Chondrocyte (in vitro differentiated cells): ENCODE data around the gene MEF2D. TPM values are rescaled to one million over a fixed set of nuclear protein-coding genes. Genes with fewer than 3 reads are reported as not detected.

Experiments used
- DNase-seq: peaks from one replicate; pipeline ENCODE4 v3.0.0; 2021; ENCODE audit warnings: mixed read lengths, low spot score
- H3K27ac Mint-ChIP-seq: one replicate; pipeline ENCODE4 v1.8.0; 2021; ENCODE audit warnings: mild to moderate bottlenecking, moderate library complexity, mixed read lengths; ENCODE audit not compliant: unreplicated experiment
- H3K27me3 Mint-ChIP-seq: 2 replicates; pipeline ENCODE4 v1.8.0; 2021; ENCODE audit warnings: low read depth, mixed read lengths
- H3K36me3 Mint-ChIP-seq: 2 replicates; pipeline ENCODE4 v1.8.0; 2021; ENCODE audit warnings: low read depth, mixed read lengths
- H3K4me1 Mint-ChIP-seq: 2 replicates; pipeline ENCODE4 v1.8.0; 2021; ENCODE audit warnings: low read depth, mild to moderate bottlenecking, mixed read lengths
- H3K4me3 Mint-ChIP-seq: one replicate; pipeline ENCODE4 v1.8.0; 2021; ENCODE audit warnings: mild to moderate bottlenecking, moderate library complexity, mixed read lengths; ENCODE audit not compliant: unreplicated experiment
- H3K9me3 Mint-ChIP-seq: 2 replicates; pipeline ENCODE4 v1.8.0; 2021; ENCODE audit warnings: low read depth, mixed read lengths
- total RNA-seq: library from RNA; stranded (reverse); gene quantifications from 3 replicates; pipeline ENCODE4 v1.2.1, GENCODE V29; 2021
- TF ChIP-seq, protein P1 (sequence below): fragments of 200-600 bp; sonication (generic); IDR thresholded peaks from 2 replicates; pipeline ENCODE4 v1.5.0; 2021; ENCODE audit warnings: antibody characterized with exemption, mild to moderate bottlenecking, moderate library complexity

Gene MEF2D
- total RNA-seq, 1 donor from 2014 or later, result 62.0 TPM

DNA sequence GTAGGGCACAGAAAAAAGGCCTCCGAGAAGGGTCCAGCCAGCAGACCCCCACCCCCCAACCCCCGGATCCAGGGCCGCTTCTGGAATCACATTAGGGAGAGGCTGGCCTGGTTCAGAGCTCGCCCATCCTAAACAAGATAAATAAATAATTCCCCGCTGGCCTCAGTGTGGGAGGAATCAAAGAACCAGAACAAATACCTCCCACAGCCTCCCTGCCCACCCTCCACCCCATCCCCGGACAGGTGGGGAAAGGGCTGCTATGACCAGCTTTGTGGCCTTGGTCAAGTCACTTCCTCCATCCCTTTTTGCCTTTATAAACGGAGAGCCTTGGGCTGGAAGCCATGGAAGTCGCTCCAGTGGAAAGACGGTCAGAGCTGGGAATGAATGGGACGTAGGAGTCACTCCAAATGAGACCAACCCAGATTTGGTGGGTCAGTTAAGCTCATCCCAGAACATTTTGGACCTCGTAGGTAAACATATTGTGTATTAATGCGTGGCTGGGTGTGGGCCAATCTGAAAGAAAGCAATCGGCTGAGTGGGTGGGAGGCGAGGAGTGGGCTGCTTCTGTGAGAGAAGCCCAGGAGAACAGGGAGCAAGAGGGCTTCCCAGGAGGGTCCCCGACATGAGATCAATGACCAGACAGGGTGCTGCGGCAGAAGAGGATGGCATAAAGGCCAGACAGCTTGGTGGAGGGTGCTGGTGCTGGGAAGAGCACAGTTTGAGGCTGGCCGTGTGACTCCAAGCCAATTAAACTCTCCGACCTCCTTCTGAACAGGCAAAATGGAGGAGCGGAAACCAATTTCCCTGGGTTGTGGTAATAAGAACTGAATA, 63.3 kb downstream of the MEF2D start:
- H3K4me1 Mint-ChIP-seq, result peaks cover 12% of the 10 kb centered on the region
- H3K9me3 Mint-ChIP-seq, result no peaks in the 10 kb centered on the region
- TF ChIP-seq, protein P1, sequence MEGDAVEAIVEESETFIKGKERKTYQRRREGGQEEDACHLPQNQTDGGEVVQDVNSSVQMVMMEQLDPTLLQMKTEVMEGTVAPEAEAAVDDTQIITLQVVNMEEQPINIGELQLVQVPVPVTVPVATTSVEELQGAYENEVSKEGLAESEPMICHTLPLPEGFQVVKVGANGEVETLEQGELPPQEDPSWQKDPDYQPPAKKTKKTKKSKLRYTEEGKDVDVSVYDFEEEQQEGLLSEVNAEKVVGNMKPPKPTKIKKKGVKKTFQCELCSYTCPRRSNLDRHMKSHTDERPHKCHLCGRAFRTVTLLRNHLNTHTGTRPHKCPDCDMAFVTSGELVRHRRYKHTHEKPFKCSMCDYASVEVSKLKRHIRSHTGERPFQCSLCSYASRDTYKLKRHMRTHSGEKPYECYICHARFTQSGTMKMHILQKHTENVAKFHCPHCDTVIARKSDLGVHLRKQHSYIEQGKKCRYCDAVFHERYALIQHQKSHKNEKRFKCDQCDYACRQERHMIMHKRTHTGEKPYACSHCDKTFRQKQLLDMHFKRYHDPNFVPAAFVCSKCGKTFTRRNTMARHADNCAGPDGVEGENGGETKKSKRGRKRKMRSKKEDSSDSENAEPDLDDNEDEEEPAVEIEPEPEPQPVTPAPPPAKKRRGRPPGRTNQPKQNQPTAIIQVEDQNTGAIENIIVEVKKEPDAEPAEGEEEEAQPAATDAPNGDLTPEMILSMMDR, result no peak
- no peak for DNase-seq
- H3K27ac Mint-ChIP-seq, result no peak overlapping the region
- H3K27me3 Mint-ChIP-seq, result peaks cover 92% of the 10 kb centered on the region
- no peak overlapping the region for H3K4me3 Mint-ChIP-seq
- H3K36me3 Mint-ChIP-seq, result peaks cover 4% of the 10 kb centered on the region

DNA sequence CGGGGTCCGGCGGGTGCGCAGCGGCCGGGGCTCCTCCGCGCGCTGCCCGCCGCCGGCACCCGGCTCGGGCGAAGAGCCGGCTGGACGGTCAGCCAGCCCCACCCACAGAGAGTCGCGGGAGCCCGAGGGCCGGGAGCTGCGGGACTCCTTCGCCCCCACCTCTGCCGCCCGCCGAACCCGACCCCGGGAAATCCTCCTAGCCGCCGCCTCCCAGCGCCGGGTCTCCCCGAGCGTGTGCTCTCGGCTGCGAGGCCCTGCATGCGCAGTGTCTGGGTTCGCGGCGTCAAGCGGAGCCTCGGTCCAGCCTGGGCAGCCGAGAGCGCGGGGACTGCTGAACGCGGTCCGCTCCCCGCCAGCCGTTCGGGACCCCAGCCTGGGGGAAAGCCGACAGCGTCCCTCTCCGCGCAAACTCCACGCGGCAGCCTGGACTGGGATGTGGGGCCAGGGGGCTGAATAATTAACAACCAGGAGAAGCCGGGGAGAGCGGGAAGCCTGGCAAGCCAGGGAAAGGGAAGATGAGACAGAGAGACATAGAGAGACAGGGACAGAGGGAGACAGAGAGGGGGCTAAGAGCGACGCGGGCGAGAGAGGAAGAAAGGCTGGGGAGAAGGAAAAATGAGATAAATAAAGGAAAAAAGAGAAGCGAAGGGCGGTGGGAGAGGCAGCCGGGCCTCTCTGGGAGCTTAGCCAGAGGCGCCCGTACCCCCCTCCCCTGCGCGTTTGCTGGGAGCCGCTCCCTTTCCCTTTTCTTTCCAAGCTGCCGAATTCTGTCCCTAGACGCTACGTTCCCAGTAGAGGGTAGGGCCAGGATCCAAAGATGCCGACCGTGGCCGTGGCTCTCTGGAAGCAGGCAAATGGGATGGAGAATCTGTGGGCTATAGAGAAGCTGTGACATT, 64.2 kb downstream of the MEF2D start:
- Mint-ChIP-seq H3K27ac (no peak overlapping the region), H3K9me3 (no peaks in the 10 kb centered on the region), H3K36me3 (peaks cover 4% of the 10 kb centered on the region), H3K27me3 (peaks cover 91% of the 10 kb centered on the region), H3K4me3 (peak overlapping the region; percentile 20), H3K4me1 (peaks cover 12% of the 10 kb centered on the region)
- TF ChIP-seq, protein P1, result no peak
- no peak for DNase-seq

DNA sequence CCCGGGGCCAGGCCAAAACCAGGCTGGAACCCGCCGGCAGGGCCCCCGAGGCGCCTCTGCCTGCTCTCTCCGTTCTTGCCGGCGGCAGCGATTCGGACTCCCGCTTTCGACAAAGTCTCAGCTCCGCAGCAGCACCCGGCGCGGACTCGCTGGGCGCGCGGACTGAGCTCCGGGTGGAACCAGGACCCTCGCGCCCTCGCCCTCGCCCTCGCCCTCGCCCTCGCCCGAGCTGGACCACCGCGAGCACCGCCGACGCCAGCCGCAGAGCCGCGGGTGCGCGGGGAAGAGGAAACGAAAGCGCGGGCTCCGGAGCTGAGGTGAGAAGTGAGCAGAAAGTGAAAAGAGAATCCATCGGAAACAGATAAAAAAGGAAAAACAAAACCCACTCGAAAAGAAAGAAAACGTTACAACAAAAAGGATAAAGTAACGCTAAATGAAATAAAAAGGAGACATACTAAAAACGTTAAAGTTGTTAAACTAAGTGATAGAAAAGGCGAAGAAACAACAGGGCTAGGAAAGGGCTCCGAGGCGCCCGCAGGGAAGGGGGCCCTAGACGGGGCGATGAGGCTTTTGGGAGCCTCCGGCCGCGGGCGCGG, 64.9 kb downstream of the MEF2D start:
- H3K4me1 Mint-ChIP-seq, result peaks cover 12% of the 10 kb centered on the region
- peaks cover 86% of the 10 kb centered on the region for H3K27me3 Mint-ChIP-seq
- no peaks in the 10 kb centered on the region for H3K9me3 Mint-ChIP-seq
- DNase-seq, result no peak
- peak overlapping the region; percentile 69 for H3K4me3 Mint-ChIP-seq
- peaks cover 4% of the 10 kb centered on the region for H3K36me3 Mint-ChIP-seq
- TF ChIP-seq, protein P1, result no peak
- H3K27ac Mint-ChIP-seq, result no peak overlapping the region

DNA sequence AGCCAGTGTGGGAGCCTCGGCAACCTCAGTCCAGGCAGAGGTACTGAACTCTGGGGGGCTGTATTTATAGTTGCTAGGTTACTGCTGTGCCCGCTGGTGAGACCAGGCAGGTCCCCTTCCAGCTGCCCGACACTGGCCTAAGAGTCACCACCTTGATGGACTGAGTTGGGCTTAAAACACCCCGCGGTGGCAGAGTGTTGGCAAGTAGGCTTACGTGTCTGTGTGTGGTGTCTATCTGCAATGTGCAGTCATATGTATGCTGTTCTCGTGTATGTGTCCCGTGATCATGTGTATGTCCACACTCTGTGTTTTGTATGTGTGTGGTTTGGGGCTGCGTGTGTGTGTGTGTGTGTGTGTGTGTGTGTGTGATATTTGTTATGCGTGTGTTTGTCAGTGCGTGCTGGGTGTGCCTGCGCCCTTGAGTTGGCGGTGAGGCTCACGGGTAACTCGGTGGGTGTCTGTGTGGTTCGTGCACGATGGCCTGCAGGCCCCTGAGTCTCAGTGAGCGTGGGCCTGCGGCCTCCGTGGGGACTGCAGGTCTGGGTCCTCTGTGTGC, 65.5 kb downstream of the MEF2D start:
- TF ChIP-seq, protein P1, result no peak
- Mint-ChIP-seq H3K27ac (no peak overlapping the region), H3K36me3 (peaks cover 4% of the 10 kb centered on the region), H3K9me3 (no peaks in the 10 kb centered on the region), H3K4me3 (peak overlapping the region; percentile 41), H3K4me1 (peaks cover 12% of the 10 kb centered on the region), H3K27me3 (peaks cover 86% of the 10 kb centered on the region)
- DNase-seq, result no peak

DNA sequence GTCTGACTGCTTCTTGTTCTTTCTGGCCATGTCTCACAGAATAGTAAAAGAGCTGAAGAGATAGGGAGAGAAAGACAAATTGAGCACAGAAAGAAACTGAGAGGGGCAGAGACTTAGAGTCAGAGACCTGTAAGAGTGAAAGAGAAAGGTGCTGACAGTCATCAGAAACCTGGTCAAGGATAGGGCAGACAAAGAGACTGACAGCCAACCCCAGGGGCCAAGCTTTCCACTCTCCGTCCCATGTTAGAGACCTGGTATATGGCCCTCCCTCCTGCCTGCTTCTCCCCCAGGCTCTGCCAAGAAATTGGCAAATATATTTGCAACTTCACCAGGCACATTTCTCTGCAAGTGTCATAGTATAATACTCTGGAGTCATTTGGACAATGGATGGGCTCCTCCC, 67.0 kb downstream of the MEF2D start:
- TF ChIP-seq, protein P1, result no peak
- Mint-ChIP-seq H3K4me1 (peaks cover 12% of the 10 kb centered on the region), H3K4me3 (no peak overlapping the region), H3K9me3 (no peaks in the 10 kb centered on the region), H3K27ac (no peak overlapping the region), H3K36me3 (peaks cover 4% of the 10 kb centered on the region), H3K27me3 (peaks cover 85% of the 10 kb centered on the region)
- no peak for DNase-seq
